HCT116 (cell line): ENCODE measurements around the gene CCDC102B. TPM values are rescaled to one million over a fixed set of nuclear protein-coding genes. Genes with fewer than 3 reads are reported as not detected.

ENCODE experiments used
- CEBPB ChIP-seq: IDR thresholded peaks from 2 replicates; pipeline ENCODE4 v1.6.1; 2012; ENCODE audit warnings: low read depth
- EGR1 ChIP-seq: IDR thresholded peaks from 2 replicates; pipeline ENCODE4 v1.6.1; 2012; ENCODE audit warnings: low read depth
- ELF1 ChIP-seq: IDR thresholded peaks from 2 replicates; pipeline ENCODE4 v1.6.1; 2012; ENCODE audit warnings: low read depth, borderline replicate concordance
- EZH2 ChIP-seq: fragments of 200-600 bp; sonication (generic); IDR thresholded peaks from 2 replicates; pipeline ENCODE4 v1.6.1; 2017; ENCODE audit warnings: antibody characterized with exemption, mixed run types
- FOSL1 ChIP-seq: IDR thresholded peaks from 2 replicates; pipeline ENCODE4 v1.6.1; 2012; ENCODE audit warnings: low read depth
- POLR2A ChIP-seq: IDR thresholded peaks from 2 replicates; pipeline ENCODE4 v1.7.0; 2011; ENCODE audit warnings: borderline replicate concordance; ENCODE audit not compliant: insufficient read depth, insufficient read length; ENCODE audit errors: extremely low read depth
- POLR2AphosphoS5 ChIP-seq: IDR thresholded peaks from 2 replicates; pipeline ENCODE4 v1.6.1; 2011; ENCODE audit warnings: mild to moderate bottlenecking, low read depth, low read length, moderate library complexity
- RAD21 ChIP-seq: IDR thresholded peaks from 2 replicates; pipeline ENCODE4 v1.6.1; 2012; ENCODE audit warnings: low read depth, mild to moderate bottlenecking
- SP1 ChIP-seq: IDR thresholded peaks from 2 replicates; pipeline ENCODE4 v1.6.1; 2012; ENCODE audit warnings: low read depth
- TCF7L2 ChIP-seq: IDR thresholded peaks from 2 replicates; pipeline ENCODE4 v1.7.0; 2011; ENCODE audit warnings: borderline replicate concordance, inconsistent platforms; ENCODE audit not compliant: insufficient read depth, insufficient read length; ENCODE audit errors: extremely low read depth
- ZNF274 ChIP-seq: fragments of 200-500 bp; sonication (Bioruptor generic); IDR thresholded peaks from 2 replicates; pipeline ENCODE4 v1.6.1; 2014; ENCODE audit warnings: mild to moderate bottlenecking, low read depth, low read length, inconsistent platforms
- total RNA-seq: library from RNA; stranded (reverse); gene quantifications from one replicate; pipeline ENCODE4 v1.2.1, GENCODE V29; 2021; ENCODE audit not compliant: unreplicated experiment
- TF ChIP-seq, protein P1 (sequence below): IDR thresholded peaks from 2 replicates; pipeline ENCODE4 v1.6.1; 2012
- TF ChIP-seq, protein P2 (sequence below): IDR thresholded peaks from 2 replicates; pipeline ENCODE4 v1.6.1; 2011; ENCODE audit warnings: mild to moderate bottlenecking, low read length, moderate library complexity; ENCODE audit not compliant: insufficient replicate concordance; ENCODE audit errors: extremely low read depth
- TF ChIP-seq, protein P3 (sequence below): IDR thresholded peaks from 2 replicates; pipeline ENCODE4 v1.6.1; 2012

Gene CCDC102B
- total RNA-seq, 1 experiment from 2014 or later, result 1.9 TPM

DNA sequence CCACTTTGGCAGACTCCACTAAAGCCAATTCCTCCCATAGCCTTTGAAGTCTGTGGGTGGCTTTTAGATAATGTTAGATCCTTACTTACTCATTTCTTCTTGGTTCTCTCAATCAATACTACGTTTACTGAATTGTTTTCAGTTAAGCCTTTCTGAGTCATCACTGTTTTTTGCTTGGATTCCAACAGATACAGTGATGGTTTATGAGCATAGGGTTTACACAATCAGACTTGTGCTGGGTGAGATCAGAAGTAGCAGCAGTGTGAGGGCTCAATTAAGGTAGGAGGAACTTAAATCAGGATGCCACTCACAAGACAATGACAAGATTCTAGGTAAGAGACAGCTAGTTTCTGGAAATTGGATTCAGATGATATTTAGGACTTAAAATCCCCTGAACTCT, 305.1 kb downstream of the CCDC102B start (continued):
- no peak for TF ChIP-seq ZNF274
- TF ChIP-seq, protein P1, sequence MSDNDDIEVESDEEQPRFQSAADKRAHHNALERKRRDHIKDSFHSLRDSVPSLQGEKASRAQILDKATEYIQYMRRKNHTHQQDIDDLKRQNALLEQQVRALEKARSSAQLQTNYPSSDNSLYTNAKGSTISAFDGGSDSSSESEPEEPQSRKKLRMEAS, result no peak
- TF ChIP-seq, protein P2, sequence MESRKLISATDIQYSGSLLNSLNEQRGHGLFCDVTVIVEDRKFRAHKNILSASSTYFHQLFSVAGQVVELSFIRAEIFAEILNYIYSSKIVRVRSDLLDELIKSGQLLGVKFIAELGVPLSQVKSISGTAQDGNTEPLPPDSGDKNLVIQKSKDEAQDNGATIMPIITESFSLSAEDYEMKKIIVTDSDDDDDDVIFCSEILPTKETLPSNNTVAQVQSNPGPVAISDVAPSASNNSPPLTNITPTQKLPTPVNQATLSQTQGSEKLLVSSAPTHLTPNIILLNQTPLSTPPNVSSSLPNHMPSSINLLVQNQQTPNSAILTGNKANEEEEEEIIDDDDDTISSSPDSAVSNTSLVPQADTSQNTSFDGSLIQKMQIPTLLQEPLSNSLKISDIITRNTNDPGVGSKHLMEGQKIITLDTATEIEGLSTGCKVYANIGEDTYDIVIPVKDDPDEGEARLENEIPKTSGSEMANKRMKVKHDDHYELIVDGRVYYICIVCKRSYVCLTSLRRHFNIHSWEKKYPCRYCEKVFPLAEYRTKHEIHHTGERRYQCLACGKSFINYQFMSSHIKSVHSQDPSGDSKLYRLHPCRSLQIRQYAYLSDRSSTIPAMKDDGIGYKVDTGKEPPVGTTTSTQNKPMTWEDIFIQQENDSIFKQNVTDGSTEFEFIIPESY, result no peak
- no peak for TF ChIP-seq POLR2AphosphoS5
- no peak for TF ChIP-seq EZH2
- 0 out of 2 replicates have a peak, but pooled peaks have one; percentile 11 for TF ChIP-seq SP1
- no peak for TF ChIP-seq ELF1
- TF ChIP-seq POLR2A, result no peak
- TF ChIP-seq TCF7L2, result peak; percentile 78
- TF ChIP-seq FOSL1, result peak; percentile 23; the same call in 1 of the 2 replicates
- TF ChIP-seq EGR1, result no peak
- TF ChIP-seq CEBPB, result 0 out of 2 replicates have a peak, but pooled peaks have one; percentile 29
- TF ChIP-seq, protein P3, sequence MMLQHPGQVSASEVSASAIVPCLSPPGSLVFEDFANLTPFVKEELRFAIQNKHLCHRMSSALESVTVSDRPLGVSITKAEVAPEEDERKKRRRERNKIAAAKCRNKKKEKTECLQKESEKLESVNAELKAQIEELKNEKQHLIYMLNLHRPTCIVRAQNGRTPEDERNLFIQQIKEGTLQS, result no peak
- TF ChIP-seq RAD21, result no peak
- TF ChIP-seq, all 23 proteins: peak for 5

Other genes with a start within 250 kb of the CCDC102B start
- gene TMX3, start 83.0 kb upstream of the CCDC102B start, total RNA-seq, result 39.6 TPM